GM18526 (cell line): ENCODE results near the gene OSMR.

Source experiments
- POLR2A ChIP-seq: IDR thresholded peaks from 3 replicates; pipeline ENCODE4 v1.6.1; 2011; ENCODE audit not compliant: insufficient read length; ENCODE audit errors: extremely low read depth

The OSMR gene

DNA sequence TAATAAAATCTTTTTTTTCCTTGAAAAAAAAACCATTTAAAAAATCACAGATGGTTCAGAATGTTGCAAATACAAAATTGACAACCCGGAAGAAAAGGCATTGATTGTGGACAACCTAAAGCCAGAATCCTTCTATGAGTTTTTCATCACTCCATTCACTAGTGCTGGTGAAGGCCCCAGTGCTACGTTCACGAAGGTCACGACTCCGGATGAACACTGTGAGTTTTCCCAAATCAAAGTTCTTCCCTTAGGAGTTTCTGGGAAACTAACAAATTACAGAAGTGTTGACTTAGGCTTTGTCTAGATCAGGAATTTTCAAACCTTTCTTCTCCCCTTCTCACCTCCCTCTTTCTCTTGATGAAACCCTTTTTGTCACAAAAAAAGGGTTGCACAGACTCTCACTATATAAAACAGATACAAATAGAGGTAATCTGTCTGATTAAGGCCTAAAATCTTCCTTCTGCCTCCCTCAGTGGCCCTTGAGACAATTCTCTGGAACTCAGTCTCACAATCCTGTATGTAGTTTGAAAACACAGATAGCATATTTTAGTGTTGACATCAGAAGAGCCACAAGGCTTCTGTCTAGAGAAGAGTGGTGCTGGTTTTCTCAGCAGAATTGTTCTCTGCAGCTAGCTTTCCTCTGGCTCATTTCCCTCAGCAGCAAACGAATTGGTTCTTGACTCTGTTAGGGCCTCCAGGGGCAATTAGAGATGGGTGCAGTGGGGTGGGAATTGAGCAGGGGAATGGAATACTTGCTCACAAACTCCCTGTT, 79.5 kb downstream of the OSMR start:
- no peak for TF ChIP-seq POLR2A

DNA sequence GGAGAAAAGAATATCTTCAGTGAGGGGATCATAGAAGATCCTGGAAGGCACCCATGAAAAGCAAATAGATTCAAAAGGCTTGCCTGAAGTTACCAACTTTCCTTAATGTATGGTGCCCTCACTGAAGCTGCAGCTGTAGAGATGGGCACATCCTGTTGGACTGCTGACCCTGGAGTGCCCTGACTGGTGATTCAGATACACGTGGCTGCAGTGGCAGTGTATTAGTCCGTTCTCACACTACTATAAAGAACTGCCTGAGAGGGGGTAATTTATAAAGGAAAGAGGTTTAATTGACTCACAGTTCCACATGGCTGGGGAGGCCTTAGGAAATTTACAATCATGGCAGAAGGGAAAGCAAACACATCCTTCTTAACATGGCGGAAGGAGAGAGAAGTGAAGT, 80.3 kb downstream of the OSMR start:
- TF ChIP-seq POLR2A, result no peak

DNA sequence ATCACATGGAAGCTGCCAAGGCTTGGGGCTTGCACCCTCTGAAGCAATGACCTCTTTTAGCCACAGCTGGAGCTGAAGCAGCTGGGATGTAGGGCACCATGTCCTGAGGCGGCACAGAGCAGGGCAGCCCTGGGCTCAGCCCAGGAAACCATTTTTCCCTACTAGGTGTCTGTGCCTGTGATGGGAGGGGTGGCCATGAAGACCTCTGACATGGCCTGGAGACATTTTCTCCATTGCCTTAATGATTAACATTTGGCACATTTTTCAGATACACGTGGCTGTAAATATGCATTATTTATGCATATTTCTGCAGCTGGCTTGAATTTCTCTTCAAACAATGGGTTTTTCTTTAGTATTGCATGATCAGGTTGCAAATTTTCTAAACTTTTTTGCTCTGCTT, 81.7 kb downstream of the OSMR start:
- no peak for TF ChIP-seq POLR2A

DNA sequence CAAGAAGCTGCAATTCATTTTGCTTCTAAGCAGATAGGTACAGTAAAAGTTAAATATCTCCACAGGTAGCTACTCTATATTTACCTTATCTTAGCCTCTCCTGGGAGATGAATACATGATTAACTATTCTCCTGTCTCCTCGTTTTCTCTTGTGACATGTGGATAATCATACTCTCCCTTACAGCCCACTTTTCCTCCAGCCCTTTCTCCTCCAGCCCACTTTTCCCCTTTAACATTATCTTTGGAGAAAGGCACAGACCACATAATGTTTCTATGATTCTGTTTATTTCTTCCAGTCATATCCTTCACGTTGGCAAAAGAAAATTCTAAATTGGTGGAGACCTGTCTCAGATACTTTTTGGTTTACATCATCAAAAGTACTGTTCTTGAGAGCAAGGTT, 84.0 kb downstream of the OSMR start:
- TF ChIP-seq POLR2A, result no peak

DNA sequence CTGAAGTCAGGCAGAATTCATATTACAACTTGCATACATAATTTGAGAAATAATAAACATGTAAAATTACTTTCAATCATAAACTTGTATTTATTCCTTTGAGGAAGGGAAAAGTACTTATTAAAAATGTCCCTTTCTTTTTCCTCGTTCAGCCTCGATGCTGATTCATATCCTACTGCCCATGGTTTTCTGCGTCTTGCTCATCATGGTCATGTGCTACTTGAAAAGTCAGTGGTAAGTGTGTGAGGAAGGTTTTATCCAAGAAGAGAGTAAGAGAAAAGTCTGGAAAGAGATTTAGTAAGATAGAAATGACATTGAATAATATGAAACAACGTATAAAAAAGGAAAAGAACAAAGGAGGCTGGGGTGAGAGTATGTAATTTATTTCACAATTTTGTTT, 85.9 kb downstream of the OSMR start:
- no peak for TF ChIP-seq POLR2A

DNA sequence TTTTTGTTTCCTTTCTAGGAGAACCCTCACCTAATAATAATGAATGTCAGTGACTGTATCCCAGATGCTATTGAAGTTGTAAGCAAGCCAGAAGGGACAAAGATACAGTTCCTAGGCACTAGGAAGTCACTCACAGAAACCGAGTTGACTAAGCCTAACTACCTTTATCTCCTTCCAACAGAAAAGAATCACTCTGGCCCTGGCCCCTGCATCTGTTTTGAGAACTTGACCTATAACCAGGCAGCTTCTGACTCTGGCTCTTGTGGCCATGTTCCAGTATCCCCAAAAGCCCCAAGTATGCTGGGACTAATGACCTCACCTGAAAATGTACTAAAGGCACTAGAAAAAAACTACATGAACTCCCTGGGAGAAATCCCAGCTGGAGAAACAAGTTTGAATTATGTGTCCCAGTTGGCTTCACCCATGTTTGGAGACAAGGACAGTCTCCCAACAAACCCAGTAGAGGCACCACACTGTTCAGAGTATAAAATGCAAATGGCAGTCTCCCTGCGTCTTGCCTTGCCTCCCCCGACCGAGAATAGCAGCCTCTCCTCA, 87.1 kb downstream of the OSMR start:
- TF ChIP-seq POLR2A, result no peak

DNA sequence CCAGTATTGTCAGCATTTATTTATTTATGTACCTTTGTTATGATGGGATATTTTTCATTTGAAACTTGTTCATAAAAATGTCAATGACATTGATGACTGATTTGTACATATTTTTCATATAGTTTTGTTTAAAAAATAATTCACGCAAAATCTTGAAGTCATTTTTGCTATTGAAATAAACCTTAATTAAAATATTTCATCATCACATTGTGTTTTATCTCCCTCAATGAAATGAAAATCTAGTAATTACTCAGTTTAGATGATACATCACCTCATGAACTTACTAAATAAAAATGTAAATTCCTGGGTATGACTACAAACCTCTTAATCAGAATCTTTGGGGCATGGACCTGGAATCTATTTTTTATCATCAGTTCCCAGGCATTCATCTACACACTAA, 89.6 kb downstream of the OSMR start:
- TF ChIP-seq POLR2A, result no peak

DNA sequence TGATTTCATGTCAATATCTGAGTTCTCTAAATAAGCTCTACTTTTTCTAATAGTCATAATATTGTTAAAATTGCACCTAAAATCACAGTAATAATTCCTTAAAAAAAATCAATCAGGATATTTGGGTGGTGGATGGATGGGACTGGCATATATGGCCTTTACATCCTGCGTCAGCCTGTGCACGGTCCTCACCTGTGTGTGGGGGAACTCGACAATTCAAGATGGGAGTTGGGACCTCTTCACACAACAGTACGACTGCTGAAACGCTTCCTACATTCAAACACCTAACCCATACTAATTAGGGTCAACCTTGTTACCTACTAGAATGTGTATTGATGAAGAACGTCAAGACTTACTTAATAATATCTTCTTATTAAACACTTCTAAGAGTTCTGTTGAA, 90.5 kb downstream of the OSMR start:
- no peak for TF ChIP-seq POLR2A

DNA sequence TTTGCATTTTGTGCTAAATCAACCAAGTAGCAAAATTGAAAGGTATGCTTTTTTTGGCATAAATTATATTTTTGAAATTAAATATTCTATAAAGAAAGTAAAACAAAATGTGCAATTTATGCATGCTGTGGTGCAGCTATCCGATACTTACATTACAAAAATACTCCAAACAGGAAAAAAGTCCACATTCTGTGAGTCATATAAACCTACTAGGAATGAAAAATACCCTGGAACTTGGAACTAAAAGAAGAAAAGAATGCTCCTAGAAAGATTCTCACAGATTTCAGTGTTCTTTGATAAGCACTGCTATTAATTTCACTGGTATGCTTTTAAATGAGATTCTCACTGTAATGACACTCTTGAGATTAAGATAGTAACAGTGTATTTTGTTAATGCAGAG, 92.6 kb downstream of the OSMR start:
- no peak for TF ChIP-seq POLR2A

DNA sequence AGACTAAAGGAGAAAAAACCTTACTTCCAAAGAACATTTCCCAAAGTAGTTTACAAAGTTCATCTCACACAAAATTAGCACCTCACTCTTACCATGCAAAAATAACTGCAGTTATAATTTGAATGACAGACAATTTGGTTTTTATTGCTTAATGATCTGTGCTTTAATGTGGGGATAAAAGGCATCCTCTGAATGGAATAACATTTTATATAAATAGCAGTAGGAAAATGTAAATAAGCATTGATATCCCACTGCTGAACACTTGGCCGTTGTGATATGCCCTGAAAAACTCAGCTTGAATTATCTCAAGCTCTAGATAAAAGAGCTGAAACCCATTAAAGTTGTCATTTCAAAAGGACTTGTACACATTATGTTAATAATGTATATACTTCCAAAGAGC, 93.2 kb downstream of the OSMR start:
- TF ChIP-seq POLR2A, result no peak

DNA sequence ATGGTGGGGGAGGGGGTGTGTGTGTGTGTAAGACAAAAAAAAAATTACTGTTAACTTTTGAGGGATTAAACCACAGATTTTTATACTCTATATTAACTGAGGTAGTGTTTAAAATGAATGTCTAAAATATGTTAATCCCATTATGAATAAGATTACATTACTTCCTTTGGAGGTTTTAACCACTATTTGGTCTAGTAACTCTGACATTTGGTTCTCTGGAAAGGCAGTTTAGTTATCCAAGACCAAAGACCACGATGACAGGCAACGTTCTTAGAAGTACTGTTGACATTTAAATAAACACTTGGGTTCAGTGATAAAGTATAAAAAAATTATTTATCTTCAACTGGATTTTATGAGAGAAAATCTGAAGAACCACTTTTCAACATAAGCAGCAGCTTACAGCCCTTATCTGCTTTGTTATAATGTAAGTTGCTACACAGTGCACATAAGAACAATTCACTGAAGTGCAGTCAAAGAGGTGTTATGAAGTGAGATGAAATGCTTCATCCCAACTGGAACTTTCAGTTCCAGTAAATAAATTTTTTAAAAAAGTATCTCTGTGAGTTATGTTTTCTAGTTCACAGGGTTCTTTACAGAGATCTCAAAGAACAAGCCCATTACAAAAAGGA, 94.5 kb downstream of the OSMR start:
- no peak for TF ChIP-seq POLR2A

DNA sequence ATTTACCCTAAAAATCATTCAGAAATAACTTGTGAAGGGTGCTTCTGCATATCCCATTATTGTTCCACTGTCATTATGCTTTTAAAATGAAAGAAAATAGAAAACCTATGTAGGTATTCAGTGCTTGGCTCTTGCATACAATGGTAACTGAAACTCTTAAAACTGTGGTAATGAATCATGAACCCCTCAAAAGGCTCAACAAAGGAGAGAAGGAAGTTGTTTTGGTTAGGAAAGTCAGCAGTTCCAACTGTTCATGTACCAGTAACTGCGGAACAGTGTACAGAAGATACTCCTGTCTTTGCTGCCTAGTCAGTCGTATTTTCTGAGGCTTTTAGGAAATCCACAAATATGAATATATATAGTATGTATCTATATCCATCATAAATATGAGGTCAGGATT, 96.1 kb downstream of the OSMR start:
- no peak for TF ChIP-seq POLR2A

DNA sequence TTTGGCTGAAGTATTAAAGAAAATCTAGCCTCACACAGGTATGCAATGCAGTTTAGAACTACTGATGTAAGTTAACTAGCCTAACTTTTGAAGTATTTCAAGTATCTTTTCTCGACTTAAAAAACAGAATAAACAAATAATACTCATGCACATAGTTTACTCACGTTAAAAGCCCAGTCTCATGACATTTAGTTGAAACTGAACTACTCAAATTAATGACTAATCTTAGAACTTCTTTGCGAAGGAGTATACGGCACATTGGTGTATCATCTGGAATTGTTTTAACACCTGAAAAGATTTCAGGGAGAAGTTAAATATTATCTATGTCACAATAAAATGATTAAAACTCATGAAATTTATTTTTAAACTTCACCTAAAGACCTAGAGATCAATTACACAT, 98.5 kb downstream of the OSMR start:
- no peak for TF ChIP-seq POLR2A

DNA sequence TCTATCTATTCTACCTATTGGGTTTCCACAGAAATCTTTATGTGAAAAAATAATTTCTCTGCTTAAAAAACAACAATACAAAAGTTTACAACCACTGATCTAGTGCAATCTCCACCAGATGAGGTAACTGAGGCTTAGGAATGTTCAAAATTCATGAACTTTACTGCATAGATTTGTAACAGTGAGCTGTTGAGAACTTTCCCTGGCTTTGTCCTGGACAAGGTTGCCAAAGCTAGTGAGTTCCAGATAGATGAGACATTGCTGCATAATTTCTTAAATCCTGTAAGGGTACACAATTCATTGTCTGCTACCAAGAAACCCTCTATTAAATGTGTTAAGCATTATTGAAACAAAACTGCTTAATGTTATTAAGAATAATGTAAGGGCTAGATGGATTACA, 102.7 kb downstream of the OSMR start:
- no peak for TF ChIP-seq POLR2A

DNA sequence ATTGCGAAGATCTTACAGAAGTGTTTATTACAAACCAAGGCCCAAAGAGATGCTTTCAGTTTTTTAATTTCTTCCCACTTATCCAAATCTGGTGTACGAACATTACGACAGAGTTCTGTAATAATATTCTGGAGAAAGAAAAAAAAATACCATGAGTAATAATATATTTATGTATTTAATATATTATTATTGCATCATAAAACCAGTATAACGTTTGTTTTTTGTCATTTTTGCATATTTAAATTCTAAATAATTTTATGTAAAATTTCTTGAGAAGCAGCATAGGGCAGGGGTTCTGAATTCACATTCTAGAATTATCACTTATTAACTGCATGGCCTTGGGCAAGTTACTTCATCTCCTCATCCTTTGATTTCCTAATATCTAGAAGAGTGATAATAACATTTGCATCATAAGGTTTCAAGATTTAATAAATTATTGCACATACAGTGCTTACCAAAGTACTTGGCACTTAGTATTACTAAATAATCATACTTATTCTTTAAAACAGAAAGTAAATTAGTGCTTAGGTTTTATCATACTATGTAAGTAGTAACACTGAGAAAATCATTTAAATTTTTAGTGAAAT, 107.7 kb downstream of the OSMR start:
- TF ChIP-seq POLR2A, result no peak

DNA sequence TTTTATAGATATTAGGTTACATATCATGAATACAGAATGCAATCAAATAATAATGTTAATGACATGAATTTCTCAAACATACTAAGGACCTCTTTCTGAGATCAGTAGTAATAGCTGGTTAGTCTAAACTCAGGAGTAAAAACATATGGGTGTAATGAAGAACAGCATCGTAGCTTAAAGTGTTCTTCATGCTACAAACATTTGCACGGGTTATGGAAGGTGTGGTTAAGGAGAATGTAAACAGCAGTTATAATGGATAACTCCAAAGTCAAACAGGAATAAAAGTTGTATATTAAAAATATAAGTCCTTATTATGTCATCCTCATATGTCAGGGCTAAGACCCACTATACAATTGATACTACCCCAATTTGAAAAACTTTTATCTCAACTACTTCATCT, 115.9 kb downstream of the OSMR start:
- TF ChIP-seq POLR2A, result no peak

DNA sequence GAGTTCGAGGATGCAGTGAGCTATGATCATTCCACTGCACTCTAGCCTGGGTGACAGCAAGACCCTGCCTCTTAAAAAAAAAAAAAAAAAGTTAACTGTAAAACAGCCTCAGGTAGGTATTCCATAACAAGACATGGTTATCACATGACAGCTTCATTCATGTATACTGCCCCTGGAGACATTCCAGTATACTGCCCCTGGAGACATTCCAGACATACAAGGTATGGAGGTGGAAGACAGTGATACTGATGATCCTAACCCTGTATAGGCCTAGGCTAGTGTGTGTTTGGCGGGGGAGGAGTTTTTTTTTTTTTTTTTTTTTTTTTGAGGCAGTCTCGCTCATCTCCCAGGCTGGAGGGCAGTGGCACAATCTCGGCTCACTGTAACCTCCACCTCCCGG, 122.9 kb downstream of the OSMR start:
- no peak for TF ChIP-seq POLR2A

DNA sequence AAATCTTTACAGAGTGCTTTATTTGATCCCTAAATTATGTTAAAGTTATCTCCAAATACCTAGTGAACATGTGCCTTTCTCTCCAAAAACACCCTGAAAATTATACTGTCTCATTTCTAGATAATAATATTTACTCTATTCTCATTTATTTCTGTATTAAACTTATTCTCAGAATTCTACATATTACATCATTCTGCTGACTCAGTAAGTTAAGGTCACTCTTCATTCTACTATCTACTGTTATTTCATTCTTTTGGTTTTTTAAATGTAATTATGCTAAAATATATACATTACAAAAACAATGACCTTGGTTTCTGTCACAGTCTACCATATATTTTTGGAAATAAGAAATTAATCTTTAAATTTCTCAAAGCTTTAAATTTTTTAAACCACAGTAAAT, 132.2 kb downstream of the OSMR start:
- TF ChIP-seq POLR2A, result no peak
